RKO (cell line): Measurements from ENCODE around the gene ALX4.

Experiments
- DNase-seq: peaks from one replicate; pipeline ENCODE4 v3.0.0-alpha.2; 2016; ENCODE audit warnings: low spot score

The ALX4 gene

DNA sequence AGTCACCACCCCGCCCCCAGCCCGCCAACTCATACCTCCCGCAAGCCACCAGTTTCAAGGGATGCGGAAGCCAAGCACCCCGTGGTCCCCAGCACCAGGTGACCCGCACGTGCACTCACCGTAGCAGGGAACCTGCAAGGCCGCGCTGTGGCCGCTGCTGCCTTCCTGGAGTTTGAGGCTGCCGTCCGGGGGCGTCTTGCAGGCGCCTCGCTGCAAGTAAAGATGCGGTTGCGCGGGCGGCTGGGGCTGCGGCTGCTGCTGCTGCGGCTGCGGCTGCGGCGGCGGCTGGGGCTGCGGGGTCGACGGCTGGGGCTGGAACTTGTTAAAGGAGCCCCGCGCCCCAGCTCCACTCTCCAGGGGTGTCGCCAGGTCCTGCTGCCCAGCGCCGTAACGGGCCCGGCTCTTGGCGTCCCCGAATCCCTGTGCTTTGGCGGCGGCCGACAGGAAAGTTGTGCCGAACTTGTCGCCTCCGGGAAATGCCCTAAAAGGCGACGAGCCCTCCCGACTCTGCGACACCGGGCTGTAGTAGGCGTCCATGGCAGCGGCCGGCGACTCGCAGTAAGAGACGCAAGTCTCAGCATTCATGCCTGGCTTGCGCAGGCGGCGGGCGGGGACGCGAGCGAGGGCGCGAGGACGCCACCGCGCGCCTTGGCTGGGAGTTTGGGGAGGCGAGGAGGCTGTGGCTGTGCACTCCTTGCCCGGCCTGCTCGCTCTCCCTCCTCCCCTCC, at the start of gene ALX4:
Gene ALX4, minus strand, starts transcription at position 662 of the 728 bp plus-strand sequence. Its CDS starts 77 bp downstream, at position 585.
- no peak for DNase-seq

- no peak for DNase-seq
These were observed 49.2 kb upstream of the ALX4 start for GRCh38 chr11:44359162-44359561.

DNA sequence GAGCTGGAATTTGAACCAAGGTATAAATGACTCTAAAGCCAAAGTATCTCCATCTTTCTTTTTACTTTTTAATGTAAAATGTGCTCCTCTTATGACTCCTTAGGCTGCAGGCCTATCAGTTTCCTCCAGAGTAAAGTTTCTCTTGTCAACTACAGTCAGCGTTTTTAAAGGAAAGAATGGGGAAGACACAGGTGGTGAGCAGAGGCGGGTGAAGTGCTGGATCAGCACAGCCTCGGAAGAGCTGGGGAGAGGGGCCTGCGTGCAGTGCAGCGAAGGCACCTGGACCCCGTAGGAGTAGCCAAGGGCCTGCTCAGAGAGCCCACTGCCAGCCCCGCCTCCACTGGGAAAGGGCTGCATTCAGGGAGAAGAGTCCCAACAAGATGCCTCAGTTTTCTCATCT, 48.8 kb upstream of the ALX4 start:
- DNase-seq = no peak

- DNase-seq = no peak
These were observed 47.8 kb upstream of the ALX4 start for GRCh38 chr11:44357711-44358110.

GRCh38 chr11:44356351-44356750, 46.4 kb upstream of the ALX4 start:
- DNase-seq = no peak

DNA sequence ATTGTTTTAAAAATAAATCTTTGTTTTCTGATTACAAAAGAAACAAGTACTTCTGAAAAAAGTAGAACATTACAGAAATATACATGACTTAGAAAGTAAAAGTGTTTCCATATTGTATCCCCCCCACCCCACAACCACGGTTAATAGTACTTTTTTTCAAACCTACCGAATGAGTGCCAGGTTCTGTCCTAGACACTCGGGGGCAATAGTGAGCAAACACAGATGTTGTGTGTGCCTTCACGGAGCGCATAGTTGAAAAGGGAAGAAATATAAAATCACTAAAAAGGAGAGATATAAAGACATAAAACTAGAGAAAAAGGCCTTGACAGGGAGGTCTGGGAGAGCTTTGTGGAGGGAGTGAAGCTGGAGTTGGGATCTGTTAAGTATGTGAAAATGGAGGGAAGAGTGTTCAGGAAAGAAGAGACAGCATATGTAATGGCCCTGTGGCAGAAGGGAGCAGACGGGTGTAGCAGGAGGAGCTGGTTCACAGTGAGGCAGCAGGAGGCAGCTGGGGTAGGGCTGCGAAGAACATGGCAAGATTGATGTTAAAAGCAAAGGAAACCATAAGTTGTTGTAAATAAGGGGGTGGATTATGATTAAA, 42.1 kb upstream of the ALX4 start:
- no peak for DNase-seq

GRCh38 chr11:44351006-44351660, 41.2 kb upstream of the ALX4 start:
- DNase-seq = no peak

GRCh38 chr11:44349328-44349727, 39.4 kb upstream of the ALX4 start:
- no peak for DNase-seq

DNA sequence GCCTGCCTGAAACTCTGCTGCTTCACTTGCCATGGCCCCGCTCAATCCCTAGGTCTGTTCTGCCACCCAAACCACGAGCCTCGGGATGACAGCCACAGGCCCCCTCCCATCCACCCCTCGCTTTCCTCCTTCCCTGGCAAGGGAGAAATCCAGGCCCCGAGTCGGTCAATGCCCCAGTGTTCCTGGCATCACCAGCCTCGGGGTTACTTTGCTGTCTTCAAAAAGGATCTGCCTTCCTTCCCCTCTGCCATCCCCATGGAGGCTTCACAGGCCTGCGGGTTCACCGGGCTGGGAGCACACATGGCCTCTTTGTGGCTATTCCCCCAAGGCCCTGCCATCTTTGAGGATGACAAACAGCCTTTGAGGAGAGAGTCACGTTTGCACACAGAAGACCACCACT, 38.8 kb upstream of the ALX4 start:
- no peak for DNase-seq

DNA sequence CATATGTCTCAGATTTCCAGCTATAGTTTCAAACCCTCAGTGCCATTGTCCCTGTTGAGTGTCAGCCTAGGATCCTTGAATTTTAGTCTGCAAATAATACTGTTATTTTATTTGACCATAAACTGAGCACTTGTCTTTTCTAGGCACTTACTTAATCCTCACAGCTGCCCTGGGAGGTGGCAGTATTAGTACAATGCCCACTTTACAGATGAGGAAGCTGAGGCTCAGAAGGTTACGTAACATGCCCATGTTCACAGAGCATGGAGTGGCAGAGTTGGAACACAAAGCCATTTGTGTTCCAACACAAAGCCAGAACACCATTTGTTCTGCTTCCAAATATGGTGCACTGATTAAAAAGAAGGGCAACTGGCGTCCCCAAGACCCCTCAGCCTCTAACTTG, 38.2 kb upstream of the ALX4 start:
- no peak for DNase-seq

GRCh38 chr11:44347538-44347937, 37.6 kb upstream of the ALX4 start:
- DNase-seq = no peak

GRCh38 chr11:44346983-44347382, 37.0 kb upstream of the ALX4 start:
- DNase-seq = no peak

GRCh38 chr11:44345781-44346180, 35.8 kb upstream of the ALX4 start:
- DNase-seq = no peak

DNA sequence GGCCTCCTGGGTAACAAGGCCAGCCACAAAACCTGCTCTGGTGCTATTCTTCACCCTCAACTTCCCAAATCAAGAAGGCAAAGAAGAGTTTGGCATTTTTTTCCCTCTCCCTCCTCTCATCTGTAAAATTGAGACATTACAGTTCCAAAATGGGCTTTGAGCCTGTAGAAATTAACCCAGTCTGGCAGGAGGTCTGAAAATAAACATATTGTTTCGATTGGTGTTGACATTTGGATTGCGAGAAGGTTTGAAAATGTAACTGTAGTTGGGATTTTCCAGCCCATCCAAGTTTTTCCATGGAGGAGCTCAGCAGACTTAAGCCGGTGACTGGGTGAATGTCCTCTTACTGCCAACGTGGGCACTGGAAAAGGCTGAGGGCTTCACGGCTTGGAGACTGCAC, 35.0 kb upstream of the ALX4 start:
- DNase-seq = no peak

DNA sequence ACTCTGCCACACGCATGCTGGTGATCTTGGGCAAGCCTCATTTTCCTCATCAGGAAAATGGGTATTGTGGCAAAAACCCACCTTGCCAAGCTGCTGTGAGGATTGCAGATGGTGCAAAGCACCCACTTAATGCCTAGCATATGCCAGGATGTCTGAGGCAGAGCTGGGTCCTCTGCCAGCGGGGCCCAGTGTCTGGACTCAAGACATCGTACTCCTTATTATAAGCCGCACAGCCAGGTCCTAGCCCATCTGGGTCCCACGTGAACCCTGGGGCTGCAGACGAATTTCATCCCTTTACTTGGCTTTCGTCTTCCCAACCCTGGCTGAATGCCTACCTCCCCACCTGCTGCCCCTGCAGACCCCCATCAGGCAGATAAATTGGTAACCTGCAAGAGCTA, 34.5 kb upstream of the ALX4 start:
- no peak for DNase-seq

DNA sequence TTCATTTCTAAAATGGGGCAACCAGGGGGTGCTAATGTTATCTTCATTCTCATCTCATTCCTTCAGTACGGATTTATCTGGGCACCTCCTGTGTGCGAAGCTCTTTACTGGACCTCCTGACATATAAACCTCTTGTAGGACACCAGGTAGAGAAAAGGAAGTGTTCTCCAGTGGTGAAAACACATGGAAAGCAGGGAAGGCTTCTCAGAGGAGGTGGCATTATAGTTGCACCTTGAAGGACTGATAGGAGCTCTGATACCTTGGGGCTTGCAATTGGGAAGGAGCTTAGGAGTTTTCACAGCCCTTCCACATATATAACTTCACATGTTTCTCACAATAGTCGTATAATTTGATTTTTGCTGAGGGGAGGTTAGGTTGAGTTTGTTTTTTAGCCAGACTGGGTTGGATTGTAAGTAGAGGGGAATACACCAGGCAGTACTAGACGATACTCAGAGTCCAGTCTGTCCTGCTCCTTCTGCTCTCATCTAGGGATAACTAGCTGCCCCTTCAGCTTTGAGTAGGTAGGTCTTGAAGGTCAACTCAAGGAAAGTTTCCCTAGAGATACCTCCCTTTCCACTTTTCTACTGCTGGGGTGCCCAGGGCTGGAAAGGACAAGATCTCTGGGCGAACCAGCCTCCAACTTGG, 34.0 kb upstream of the ALX4 start:
- no peak for DNase-seq

GRCh38 chr11:44342616-44343015, 32.7 kb upstream of the ALX4 start:
- no peak for DNase-seq

DNA sequence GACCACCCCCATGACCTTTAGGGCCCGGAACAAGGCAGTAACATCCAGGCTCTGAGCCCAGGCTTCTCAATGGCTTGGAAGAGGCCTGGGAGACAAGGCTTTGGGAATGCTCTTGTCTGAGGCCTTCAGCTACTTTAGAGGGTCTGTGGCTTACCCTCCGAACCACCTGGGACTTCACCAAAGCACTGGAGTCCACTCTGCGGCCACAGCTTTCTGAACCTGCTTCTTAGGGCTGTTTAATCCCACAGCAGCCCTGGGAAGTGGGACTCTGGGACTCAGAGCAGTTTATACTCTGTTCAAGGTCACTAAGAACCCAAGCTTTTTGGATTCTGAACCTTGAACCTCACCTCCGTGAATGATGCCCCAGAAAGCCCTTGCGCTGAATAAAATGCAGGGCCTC, 30.7 kb upstream of the ALX4 start:
- no peak for DNase-seq

GRCh38 chr11:44339530-44339883, 29.6 kb upstream of the ALX4 start:
- no peak for DNase-seq

DNA sequence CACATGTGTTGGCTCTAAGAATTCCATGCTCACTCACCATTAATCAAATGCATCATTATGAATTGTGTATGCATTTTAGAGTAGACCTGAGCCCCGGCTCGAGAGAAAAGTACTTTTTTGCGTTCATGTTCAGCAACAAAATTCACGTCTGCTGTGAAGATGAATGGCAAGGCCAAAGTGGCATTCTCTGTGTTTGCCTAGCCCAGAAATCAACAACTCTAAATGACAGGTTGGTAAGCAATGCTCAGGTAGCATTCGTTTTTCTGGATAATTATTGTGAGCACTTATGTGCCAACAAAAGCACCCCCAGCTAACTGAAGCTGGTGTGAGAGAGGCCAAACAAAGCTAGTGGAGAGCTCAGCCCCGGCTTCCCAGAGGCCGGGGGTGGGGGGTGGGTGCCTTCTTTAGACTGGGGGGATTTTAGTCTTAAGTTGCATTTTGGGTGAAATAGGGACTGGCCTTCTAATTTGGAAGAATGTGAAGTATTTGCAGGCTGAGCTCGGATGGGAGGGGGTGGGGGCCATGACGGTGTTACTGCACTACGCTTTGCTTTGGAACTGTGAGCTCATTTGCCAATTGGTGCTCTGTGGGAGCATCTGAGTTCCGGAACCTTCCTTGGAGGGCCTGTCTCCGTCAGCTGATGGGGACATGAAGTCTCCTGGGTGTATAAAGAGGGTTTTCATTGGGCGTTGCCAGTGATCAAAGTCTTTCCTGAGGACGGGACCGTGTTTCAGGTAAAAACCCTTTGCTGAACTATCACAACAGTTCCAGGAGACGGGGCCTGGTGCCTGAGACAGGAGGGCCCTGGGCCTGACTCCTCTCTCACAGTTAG, 29.0 kb upstream of the ALX4 start:
- DNase-seq = no peak

GRCh38 chr11:44338026-44338425, 28.1 kb upstream of the ALX4 start:
- no peak for DNase-seq

GRCh38 chr11:44335919-44336318, 26.0 kb upstream of the ALX4 start:
- DNase-seq = no peak
